HFF-Myc (cell line): ENCODE measurements around the gene SH3BP1.

ENCODE experiments used
- DNase-seq: peaks from one replicate; pipeline ENCODE4 v3.0.0-alpha.2; 2011; ENCODE audit warnings: low read depth; ENCODE audit errors: extremely low read depth
- H3K4me3 ChIP-seq: replicated peaks from 2 replicates; pipeline ENCODE4 v1.5.1; 2011; ENCODE audit warnings: low read depth, mild to moderate bottlenecking, control low read depth, low read length
- TF ChIP-seq, protein P1 (sequence below): IDR thresholded peaks from 2 replicates; pipeline ENCODE4 v1.5.1; 2012; ENCODE audit warnings: mild to moderate bottlenecking, low read depth, low read length, control low read depth; ENCODE audit errors: missing control alignments

Gene SH3BP1

GRCh38 chr22:37659066-37659896, 19.8 kb downstream of the SH3BP1 start:
- peak overlapping the region; percentile 68 for H3K4me3 ChIP-seq
- DNase-seq, result no peak
- TF ChIP-seq, protein P1, sequence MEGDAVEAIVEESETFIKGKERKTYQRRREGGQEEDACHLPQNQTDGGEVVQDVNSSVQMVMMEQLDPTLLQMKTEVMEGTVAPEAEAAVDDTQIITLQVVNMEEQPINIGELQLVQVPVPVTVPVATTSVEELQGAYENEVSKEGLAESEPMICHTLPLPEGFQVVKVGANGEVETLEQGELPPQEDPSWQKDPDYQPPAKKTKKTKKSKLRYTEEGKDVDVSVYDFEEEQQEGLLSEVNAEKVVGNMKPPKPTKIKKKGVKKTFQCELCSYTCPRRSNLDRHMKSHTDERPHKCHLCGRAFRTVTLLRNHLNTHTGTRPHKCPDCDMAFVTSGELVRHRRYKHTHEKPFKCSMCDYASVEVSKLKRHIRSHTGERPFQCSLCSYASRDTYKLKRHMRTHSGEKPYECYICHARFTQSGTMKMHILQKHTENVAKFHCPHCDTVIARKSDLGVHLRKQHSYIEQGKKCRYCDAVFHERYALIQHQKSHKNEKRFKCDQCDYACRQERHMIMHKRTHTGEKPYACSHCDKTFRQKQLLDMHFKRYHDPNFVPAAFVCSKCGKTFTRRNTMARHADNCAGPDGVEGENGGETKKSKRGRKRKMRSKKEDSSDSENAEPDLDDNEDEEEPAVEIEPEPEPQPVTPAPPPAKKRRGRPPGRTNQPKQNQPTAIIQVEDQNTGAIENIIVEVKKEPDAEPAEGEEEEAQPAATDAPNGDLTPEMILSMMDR, result no peak

GRCh38 chr22:37659897-37660708, 20.6 kb downstream of the SH3BP1 start:
- DNase-seq, result no peak
- TF ChIP-seq, protein P1, result no peak
- peak overlapping the region; percentile 68 for H3K4me3 ChIP-seq

DNA sequence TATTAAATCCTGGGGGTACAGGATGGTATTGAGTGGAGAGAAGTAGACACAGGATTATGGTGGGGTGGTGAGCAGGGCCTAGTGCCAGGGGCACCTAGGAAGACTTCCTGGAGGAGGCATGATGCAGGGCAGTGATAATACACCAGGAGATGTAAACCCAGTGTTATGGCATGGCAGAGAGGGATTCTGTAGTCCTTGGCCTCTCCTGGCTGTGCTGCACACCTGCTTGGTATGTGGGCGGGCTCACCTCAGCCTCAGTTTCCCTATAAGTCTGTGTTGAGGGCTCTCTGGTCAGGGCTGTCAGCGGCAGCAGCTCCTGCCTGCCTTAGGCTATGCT, 21.2 kb downstream of the SH3BP1 start:
- TF ChIP-seq, protein P1, result no peak
- DNase-seq, result no peak
- H3K4me3 ChIP-seq, result peak overlapping the region; percentile 68

- TF ChIP-seq, protein P1, result peak; percentile 66
- H3K4me3 ChIP-seq, result peak overlapping the region; percentile 68
- no peak for DNase-seq
These were observed 21.9 kb downstream of the SH3BP1 start for GRCh38 chr22:37661160-37661924.

GRCh38 chr22:37662039-37662438, 22.6 kb downstream of the SH3BP1 start:
- DNase-seq, result no peak
- H3K4me3 ChIP-seq, result no peak overlapping the region
- TF ChIP-seq, protein P1, result no peak

DNA sequence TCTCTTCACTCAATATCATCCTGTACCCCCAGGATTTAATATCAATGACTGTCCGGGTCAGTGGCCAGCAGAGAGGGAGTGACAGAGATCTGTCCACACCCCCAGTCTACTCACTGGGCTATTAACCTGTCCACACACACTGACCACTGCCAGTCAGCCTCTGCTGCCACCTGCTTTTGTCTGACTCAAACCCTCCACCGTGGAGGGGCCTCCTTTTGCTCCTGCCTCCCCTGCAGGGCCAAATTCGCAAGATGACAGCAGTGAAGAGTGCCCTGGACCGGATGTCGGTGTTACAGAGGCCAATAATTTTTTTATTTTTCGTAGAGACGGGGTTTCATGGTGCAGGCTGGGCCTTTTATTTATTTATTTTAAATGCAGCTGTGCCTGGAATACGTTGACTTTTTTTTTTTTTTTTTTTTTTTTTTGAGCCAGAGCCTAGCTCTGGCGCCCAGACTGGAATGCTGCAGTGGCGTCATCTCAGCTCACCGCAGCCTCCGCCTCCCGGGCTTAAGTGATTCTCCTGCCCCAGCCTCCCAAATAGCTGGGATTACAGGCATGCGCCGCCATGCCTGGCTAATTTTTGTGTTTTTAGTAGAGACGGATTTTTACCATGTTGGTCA, 24.2 kb downstream of the SH3BP1 start:
- no peak for DNase-seq
- H3K4me3 ChIP-seq, result no peak overlapping the region
- TF ChIP-seq, protein P1, result no peak
